Parathyroid adenoma (tissue), 2 donors: ENCODE data around the gene MYO5C.

Source experiments
- H2AFZ ChIP-seq: fragments of 300-600 bp; sonication (generic); one replicate; pipeline ENCODE4 v1.7.0; 2017; ENCODE audit warnings: antibody characterized with exemption, mild to moderate bottlenecking
- H3K27ac ChIP-seq: fragments of 300-600 bp; sonication (generic); one replicate; pipeline ENCODE4 v1.7.0; 2017
- H3K27me3 ChIP-seq: fragments of 300-600 bp; sonication (generic); one replicate; pipeline ENCODE4 v1.7.0; 2017; ENCODE audit warnings: low read length; ENCODE audit not compliant: control insufficient read depth, insufficient read depth
- H3K36me3 ChIP-seq: fragments of 300-600 bp; sonication (generic); one replicate; pipeline ENCODE4 v1.7.0; 2017; ENCODE audit warnings: low read length; ENCODE audit not compliant: control insufficient read depth, insufficient read depth
- H3K4me1 ChIP-seq: fragments of 300-600 bp; sonication (generic); one replicate; pipeline ENCODE4 v1.7.0; 2017; ENCODE audit warnings: control low read depth
- H3K4me2 ChIP-seq: fragments of 300-600 bp; sonication (generic); one replicate; pipeline ENCODE4 v1.7.0; 2017; ENCODE audit warnings: low read length
- H3K4me3 ChIP-seq: fragments of 300-600 bp; sonication (generic); one replicate; pipeline ENCODE4 v1.7.0; 2017; ENCODE audit warnings: low read depth, low read length
- H3K79me2 ChIP-seq: fragments of 300-600 bp; sonication (generic); one replicate; pipeline ENCODE4 v1.7.0; 2017; ENCODE audit warnings: control low read depth
- H3K9ac ChIP-seq: fragments of 300-600 bp; sonication (generic); one replicate; pipeline ENCODE4 v1.7.0; 2017; ENCODE audit warnings: mild to moderate bottlenecking
- H3K9me3 ChIP-seq: fragments of 300-600 bp; sonication (generic); one replicate; pipeline ENCODE4 v1.7.0; 2017; ENCODE audit warnings: low read length; ENCODE audit not compliant: control insufficient read depth
- CTCF ChIP-seq: fragments of 300-600 bp; sonication (generic); IDR thresholded peaks from one replicate; pipeline ENCODE4 v1.7.0; 2017; ENCODE audit warnings: antibody characterized with exemption, mild to moderate bottlenecking
- donor health status: primary hyperparathyroidism.

The MYO5C gene

GRCh38 chr15:52308446-52309153, 13.0 kb upstream of the MYO5C start:
- TF ChIP-seq CTCF = no peak
- Histone ChIP-seq H2AFZ (no peak overlapping the region), H3K9me3 (no peaks in the 10 kb centered on the region)

GRCh38 chr15:52307847-52308246, 12.2 kb upstream of the MYO5C start:
- H3K36me3 ChIP-seq = no peaks in the 10 kb centered on the region
- H3K4me1 ChIP-seq = peaks cover 3% of the 10 kb centered on the region
- H3K4me2 ChIP-seq = no peak overlapping the region

More at GRCh38 chr15:52308446-52309153, 13.0 kb upstream of the MYO5C start:
- Histone ChIP-seq H3K4me2 (no peak overlapping the region), H3K9ac (no peak overlapping the region), H3K4me1 (peaks cover 3% of the 10 kb centered on the region), H3K27me3 (no peaks in the 10 kb centered on the region), H3K36me3 (no peaks in the 10 kb centered on the region), H3K4me3 (no peak overlapping the region), H3K79me2 (no peaks in the 10 kb centered on the region), H3K27ac (no peak overlapping the region)

GRCh38 chr15:52306270-52306669, 10.7 kb upstream of the MYO5C start:
- no peak overlapping the region for H3K27ac ChIP-seq
- H3K4me2 ChIP-seq = no peak overlapping the region
- TF ChIP-seq CTCF = no peak
- H3K36me3 ChIP-seq = no peaks in the 10 kb centered on the region
- peaks cover 3% of the 10 kb centered on the region for H3K4me1 ChIP-seq
- no peaks in the 10 kb centered on the region for H3K9me3 ChIP-seq
- no peaks in the 10 kb centered on the region for H3K79me2 ChIP-seq
- H3K27me3 ChIP-seq = no peaks in the 10 kb centered on the region
- H3K4me3 ChIP-seq = no peak overlapping the region
- H2AFZ ChIP-seq = no peak overlapping the region
- H3K9ac ChIP-seq = no peak overlapping the region

More at GRCh38 chr15:52307847-52308246, 12.2 kb upstream of the MYO5C start:
- TF ChIP-seq CTCF = no peak
- H3K4me3 ChIP-seq = no peak overlapping the region
- no peak overlapping the region for H3K27ac ChIP-seq
- H3K9me3 ChIP-seq = no peaks in the 10 kb centered on the region
- H3K27me3 ChIP-seq = no peaks in the 10 kb centered on the region
- H2AFZ ChIP-seq = no peak overlapping the region
- H3K9ac ChIP-seq = no peak overlapping the region
- no peaks in the 10 kb centered on the region for H3K79me2 ChIP-seq

- Histone ChIP-seq H3K27ac (no peak overlapping the region), H2AFZ (no peak overlapping the region), H3K36me3 (no peaks in the 10 kb centered on the region), H3K4me2 (no peak overlapping the region), H3K4me1 (no peaks in the 10 kb centered on the region), H3K79me2 (no peaks in the 10 kb centered on the region), H3K9ac (no peak overlapping the region), H3K27me3 (no peaks in the 10 kb centered on the region), H3K4me3 (no peak overlapping the region), H3K9me3 (no peaks in the 10 kb centered on the region)
- TF ChIP-seq CTCF = no peak
Measured at GRCh38 chr15:52303093-52303772, 7.6 kb upstream of the MYO5C start.
